NK-92 treated with Interleukin-12 subunit alpha and Interleukin-12 subunit beta, amount 100 ng/mL, for 24 hours (cell line): ENCODE results near the gene CDH5.

ENCODE experiments used
- DNase-seq: peaks from one replicate; lab custom pipeline; 2025; lab: John Stamatoyannopoulos, UW

CDH5 gene

DNA sequence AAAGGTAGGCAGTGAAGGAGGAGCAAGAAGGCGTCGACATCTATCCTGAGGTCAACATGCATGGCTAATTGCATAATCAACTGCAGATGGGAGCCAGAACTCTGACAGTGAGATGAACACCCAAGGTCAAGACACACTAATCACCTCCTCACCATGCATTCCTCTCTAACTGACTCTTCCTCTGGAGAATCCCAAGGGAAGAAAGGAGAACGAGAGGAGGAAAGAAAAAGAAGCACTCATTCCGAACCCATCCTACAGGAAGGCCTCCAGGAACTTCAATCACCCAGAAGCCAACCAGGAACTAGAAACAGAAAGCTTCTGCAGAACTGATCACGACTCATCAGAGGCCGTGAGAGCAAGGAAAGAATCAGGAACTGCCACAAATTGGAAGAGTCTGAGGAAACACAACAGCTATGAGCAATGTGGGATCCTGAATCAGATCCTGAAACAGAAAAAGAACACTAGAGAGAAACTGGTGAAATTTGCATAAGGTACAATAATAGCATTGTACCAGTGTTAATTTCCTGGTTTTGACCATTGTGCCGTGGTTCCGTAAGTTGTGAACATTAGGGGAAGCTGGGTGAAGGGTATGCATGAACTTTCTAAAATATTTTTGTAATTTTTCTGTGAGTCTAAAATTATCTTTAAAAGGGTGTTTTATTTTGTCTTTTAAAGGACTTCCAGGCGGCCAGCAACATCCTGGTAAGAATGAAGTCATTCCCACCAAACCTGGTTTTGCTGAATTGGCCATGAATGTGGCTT lies 50.6 kb downstream of the CDH5 start:
- no peak for DNase-seq

DNA sequence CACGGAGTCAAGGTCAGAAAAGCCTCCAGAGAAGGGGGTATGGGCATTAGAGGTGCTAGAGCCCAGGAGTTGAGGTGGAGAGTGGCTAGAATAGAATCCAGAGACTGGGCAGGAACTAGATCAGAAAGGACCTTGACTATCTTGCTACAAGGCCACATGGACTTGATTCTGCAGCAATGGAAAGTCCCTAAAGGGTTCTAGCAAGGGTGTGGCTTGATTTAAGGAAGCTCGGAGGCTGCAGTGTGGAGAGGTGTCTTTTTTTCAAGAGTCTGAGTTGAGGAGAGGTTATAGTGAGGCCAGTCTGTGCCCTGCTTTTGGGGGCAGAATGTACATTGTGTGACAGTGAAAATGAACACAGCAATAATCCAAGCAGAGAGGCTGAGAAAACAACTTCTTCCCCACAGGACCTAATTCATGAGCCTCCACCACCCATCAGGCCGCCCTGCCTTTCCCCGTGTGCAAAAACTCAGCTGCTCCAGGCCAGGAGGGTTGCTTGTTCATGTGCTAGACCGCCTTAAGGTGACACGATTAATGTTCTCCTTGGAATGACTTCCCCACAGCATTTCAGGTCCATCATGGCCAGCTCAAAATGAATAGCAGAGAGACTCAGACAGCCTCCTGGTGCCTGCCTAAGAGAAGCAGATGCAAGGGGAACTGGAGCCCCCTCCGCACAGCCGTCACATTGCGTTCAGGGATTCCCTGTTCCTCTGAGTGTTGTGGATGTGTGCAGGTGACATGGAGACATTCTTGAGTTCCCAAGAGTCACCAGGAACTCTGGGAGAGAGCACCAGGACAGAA lies 51.9 kb downstream of the CDH5 start:
- no peak for DNase-seq

DNA sequence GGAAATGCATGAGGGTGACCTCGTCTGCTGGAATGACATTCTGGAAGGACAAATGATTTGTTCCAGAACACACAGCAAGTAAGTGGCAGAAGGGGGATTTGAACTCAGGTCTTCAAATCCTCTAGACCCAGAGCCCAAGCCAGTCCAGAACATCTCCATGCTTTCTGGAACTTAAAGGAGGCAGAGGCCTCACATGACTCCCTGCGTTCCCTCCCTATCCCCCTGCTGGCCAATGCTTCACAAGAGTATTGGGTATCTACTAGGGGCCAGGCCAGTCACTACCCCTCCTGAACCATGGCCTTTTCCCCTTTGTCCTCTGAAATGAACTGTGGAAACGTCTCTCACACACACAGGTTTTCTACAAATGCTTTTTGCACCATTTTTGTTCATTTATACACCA lies 53.0 kb downstream of the CDH5 start:
- DNase-seq: no peak

DNA sequence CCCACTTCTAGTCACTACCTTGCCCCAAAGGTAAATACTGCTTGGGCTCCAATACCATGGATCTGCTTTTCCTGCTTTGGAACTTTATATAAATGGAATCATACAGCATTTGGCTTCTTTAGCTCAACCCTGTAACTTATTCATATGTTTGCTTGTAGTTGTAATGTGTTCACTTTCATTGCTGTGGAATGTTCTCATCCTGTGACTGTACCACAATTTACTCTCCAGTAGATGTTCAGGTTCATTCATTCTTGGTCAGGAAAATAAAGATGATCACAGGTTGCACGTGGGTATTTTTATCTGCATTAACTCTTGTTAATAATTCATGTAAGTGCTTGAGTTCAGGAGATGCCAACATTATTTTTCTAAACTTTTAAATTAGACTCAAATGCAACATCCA lies 53.9 kb downstream of the CDH5 start:
- no peak for DNase-seq

DNA sequence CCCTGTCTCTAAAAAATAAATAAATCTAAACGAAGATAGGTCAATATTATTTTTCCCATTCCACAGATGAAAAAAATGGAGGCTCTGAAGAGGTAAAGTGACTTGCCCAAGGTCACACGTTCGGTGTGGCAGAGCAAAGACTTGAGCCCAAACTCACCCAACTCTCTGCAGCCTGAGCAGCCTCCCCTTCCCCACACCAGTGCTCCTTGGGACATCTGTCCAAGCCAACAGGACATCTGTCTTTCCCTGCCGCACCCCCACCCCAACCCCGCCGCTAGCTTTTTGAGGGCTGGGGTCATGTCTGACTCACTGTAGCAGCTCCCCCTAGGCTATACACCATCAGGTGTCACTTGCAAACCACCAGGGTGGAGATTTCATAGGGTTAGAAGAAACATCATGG lies 55.4 kb downstream of the CDH5 start:
- DNase-seq: no peak

DNA sequence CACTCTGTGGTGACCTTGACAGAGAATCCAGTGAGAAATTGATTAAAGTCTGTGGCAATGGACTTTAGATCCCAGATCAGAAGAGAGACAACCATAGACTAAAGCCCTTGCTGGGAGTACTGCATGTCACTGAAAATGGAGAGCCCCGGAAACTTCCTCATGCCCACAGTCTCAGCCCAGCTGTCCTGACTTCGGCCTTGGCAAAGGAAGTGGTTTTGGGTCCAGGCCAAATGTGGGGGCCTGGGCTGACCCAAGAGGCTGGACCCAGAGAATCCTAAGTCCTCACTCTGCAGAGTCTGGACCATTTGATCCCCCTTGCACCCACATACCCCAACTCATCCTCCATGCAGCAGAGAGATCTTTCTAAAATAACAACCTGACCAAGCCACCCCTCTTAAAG lies 55.9 kb downstream of the CDH5 start:
- DNase-seq: no peak

DNA sequence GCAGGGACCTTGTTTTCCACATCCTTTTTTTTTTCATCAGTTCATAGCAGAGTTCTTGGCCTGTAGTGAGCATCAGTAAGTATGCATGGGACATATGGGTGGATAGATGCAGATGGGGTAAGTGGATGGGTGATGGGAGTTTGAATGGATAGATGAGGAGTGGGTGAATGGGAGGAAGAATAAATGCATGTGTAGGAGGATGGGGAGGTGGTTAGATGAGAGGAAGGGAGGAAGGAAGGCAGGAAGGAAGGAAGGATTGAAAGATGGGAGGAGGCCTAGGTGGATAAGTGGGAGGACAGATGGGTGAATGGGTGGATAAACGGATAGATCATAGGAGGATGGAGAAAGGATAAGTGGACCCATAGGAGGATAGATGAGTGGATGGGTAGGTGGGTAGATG lies 56.7 kb downstream of the CDH5 start:
- no peak for DNase-seq

DNA sequence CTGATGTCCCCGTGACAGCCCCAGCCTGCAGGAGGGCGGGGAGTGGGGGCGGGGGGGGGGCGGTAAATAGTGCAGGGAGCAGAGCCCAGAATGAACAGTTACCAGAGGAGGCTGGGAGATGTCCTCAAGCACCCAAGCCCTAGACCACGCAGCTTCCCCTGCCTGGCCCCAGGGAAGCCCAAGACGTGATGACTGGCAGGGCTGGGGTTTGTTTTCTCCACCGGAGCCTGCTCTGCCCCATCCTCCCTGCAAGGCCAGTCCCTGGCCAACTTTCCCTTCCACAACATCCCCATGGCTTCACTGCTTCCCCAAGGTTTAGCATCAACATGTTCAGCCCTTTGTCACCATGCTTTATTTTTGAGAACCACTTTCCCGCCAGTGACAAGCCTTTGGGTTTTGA lies 59.2 kb downstream of the CDH5 start:
- no peak for DNase-seq

DNA sequence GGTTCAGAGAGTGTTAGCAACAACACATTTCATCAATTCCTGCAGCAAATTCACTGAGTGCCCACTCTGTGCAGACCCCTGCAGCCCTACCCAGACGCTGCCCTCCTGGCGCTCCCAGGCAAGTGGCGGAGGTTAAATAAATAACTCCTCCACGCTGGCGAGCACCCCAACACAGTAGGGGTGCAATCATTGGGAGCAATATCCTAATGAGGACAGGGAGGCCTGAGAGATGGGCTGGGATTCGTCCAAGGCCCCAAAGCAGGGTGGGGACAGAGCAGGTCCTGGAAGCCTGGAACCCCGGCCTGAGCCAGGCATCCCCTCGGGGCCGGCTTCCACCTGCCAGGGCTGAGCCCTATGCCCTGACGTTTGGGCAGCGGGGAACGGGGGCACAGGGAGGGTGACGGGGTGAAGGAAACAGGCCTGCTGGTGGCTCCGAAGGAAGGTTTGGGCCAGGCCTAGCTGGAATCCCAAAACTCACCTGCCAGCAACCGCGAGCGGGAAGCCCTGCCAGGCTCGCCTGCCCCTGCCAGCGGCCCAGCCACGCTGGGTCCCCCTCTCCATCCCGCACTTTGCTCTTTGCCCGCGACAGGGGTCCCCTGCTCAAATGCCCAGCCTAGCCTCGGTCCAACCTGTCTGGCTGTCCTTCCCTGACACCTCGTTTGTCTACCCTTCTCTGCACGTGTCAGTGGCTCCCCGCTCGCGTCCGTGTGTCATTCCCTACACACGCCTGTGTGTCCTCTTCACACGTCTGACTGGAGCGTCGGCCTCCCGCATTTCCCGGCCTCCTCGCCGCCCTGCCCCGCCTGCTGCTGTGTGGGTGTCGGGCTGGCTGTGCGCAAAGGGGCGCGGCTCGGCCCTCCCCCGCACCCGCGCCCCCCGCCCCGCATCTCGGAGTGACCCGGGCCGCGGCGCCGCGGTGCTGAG lies 59.9 kb downstream of the CDH5 start:
- no peak for DNase-seq

DNA sequence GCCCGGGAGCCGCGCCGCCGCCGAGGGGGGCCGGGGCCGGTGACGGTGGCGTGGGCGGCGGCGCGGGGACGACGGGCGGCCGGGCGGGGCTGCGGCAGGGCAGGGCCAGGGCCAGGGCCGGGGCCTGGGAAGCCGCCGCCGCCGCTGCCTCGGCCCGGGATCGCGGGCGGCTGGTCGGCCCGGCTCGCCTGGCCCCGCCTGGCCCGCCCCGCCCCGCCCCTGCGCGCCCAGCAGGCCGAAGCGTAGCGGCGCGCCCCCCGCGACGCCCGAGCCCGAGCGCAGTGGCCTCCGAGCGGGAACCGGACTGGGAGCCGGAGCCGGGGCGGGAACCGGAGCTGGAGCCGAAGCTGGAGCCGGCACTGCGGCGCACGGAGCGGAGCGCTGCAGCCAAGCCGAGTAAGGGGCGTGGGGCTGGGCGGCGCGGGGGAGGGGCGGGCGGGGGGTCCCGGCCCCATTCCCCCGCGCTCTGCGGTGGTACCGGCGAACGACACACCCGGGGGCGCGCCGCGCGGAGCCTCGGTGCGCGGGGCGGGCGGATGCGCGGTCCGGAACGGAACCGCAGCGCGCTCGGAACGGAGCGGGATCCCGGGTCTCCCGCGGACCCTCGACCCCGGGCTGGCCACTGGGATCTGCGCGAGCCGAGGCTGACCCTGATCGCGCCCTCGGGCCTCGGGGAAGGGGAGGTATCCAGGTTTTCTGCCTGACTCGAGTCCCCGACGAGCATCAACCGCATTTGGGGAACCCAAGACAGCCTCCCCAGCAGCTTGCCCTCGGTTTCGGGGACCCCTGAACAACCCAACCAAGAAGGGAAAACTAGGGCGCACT lies 60.8 kb downstream of the CDH5 start, which contains the start of gene BEAN1:
Gene BEAN1 (plus strand): TSS at position 260 of the 825 bp plus-strand sequence. CDS start 10,382 bp downstream, outside the sequence.
- DNase-seq: no peak

DNA sequence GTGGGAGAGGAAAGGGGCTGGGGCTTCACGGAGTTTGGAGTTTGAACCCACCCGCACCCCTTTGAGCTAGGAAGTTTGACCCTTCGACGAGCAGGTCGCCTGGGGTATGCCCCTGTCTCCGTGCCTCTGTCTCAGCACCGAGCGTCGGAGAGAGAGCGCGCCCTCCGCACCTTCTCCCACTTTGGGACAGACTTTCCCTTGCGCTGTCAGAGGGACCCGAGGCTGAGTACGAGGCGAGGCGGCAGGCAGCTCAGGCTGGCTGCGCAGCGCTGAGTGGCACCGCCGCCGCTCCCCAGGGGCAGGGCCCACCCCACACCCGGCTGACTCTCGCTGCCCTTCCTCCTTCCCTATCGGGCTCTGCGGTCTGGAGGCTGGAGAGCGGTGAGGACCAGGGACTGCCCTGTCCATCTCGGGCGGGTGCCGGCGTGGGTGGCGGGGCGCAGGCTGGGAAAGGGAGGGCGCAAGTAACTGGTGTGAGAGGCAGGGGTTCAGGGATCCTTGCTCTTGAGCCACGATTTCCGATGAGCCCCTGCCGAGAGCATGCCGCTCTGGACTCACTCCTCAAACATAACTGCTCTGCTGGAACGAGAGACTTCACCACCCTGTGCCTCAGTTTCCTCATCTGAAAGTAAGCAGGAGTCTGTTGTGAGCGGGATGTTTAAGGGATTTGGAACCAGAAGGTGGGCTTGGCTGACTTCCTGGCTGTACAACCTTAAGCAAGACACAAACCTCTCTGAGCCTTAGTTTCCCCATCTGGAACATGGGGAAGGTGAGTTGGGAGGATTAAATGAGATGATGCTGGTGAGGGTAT lies 61.6 kb downstream of the CDH5 start:
- DNase-seq: no peak

DNA sequence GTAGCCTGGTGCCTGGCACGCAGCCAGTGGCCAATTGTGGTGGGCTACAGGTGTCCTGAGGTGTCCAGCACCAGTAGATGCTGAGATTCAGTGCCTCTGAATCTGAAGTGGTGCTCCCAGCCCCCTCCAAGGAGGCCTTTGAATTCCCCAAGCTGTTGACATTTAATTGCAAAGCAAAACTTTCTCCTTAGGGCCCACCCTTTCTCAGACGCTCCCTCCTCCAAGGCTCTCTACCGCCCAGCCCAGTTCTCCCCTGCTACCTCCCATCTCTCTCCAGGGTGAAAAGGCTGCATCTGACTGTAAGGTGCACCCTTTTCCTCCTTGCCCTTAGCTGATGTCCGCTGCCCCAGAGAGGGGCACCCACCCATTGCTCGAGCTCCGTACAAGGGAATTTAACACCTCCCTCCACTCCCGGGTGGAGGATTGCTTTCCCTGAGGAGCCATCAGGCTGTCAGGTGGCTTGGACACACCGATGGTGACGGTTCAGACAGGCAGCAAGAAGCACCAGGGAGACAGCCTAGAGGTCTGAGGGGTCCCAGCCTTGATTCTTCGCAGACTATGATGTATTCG lies 62.3 kb downstream of the CDH5 start:
- DNase-seq: no peak

DNA sequence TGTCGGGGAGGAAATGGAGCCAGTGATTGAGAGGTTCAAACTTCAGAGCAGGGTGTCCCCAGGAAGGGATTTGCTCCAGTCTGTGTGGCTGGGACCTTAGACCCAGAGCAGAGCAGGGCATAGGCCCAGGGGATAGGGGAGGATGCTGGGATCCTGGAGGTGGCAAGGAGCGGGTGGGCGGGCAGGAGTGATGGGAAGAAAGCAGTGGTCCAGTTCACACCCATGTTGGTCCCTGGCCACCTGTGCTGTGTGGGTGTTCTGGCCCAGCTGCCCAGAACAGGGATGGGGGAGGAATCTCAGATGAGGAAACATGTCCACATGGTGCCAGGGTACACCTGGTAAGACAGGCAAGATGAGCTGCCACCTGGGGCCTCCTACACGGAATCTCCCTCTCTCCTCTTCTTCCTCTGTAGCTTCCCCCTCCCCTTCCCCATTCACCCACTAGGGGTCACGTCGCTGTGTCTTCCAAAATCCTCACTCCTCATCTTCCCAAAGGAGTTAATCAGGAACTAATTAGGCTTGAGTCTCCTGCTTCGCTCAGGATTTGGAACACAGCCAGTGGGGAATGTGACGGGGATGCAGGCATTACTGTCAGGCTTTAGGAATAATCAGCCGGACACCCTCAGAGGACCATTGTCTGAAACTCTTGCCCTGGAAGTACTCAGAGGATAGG lies 62.9 kb downstream of the CDH5 start:
- DNase-seq: no peak

DNA sequence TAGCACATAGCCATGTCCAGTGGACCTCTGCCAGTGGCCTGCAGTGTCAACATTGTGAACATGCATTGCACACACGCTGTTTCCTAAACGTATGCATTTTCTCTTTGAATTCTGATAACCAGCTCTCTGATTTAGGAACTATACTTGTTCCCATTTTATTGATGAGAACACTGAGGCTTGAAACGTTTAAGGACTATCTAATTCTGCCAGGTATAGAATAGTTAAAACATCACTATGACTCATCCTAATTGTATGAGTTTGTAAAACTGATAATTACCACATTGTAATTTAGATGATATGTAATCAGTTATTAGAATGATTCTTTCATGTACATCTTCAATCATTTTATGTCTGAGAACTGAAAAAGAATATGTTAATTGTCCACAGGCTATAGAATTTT lies 63.7 kb downstream of the CDH5 start:
- DNase-seq: no peak

DNA sequence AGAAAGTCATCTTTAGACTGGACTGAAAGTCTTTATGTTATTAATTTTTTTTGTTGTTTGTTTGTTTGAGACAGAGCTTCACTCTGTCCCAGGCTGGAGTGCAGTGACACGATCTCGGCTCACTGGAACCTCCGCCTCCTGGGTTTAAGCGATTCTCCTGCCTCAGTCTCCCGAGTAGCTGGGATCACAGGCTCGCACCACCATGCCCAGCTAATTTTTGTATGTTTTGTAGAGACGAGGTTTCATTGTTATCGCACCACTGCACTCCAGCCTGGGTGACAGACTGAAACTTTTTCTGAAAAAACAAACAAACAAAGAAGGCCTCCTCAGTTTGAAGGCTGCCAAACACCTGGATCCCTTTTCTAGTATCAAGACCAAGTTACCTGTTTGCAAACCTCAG lies 65.3 kb downstream of the CDH5 start:
- DNase-seq: no peak

DNA sequence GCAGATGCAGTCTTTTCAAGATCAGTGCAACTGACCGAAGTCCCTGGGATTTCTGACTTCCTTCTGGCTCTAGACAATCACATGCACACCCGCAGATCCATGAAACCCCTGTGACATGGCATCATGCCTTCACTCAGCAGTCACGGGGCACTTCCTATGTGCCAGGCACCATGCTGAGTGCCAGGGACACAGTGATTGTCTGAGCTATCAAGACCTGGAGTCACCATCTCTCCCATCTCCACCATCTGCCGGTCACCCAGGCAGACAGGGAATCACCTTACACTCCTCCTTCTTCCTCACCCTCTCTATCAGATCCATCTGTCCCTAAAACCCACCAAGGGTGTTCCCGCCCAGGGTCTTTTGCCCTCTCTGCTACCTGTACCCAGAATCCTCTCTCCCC lies 65.9 kb downstream of the CDH5 start:
- no peak for DNase-seq

DNA sequence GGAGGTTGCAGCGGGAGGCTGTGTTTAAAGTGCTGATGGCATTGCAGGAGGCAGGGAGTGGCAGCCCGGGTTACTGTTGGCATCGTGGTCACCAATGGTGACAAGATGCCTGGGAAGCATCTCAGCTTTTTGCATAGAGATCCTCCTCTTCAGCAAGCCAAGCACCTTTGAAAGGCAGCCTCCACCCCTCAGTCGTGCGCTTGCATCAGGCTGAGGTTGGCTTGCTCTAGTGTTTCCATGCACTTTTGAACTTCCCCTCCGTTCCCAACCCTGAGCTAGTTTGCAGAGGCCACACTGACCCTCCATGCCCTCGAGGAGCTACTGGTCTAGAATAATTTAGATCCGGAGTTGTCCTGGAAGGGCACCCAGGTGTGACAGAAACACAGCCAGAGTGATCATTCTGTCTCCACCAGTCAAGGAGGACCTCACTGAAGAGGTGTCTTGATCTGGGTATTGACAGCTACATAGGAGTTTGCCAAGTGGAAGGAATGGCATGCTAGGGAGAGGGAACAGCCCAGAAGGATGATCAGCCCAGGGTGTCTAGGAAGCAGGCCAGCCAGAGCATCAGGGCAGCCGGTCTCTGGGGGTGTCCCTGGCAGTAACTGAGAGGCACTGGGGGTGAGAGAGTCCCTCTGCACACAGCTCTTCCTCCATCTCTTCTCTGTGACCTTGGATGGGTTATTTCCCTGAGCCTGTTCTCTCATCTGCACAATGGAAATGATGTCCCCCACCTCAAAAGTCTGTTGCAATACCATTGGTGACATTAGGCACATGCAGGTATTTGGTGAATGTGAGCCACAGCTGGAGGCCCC lies 68.3 kb downstream of the CDH5 start:
- DNase-seq: no peak

DNA sequence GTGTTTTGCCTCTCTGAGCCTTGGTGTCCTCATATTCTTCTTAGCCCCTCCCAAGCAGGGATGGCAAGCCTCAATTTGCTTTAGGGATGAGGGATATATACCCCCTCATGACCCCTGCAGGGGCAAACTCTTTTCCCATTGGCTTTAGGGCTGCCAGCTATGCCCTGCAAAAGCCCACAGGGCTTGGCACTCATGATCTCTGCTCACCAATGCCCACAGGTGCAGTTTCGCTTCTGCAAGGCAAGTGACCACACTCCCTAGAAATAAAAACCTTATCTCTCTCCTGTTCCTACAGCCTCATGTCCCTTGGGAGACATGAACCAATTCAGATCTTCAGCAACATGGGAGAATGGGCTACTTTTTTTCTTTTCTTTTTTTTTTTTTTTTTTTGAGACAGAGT lies 69.4 kb downstream of the CDH5 start:
- DNase-seq: no peak

DNA sequence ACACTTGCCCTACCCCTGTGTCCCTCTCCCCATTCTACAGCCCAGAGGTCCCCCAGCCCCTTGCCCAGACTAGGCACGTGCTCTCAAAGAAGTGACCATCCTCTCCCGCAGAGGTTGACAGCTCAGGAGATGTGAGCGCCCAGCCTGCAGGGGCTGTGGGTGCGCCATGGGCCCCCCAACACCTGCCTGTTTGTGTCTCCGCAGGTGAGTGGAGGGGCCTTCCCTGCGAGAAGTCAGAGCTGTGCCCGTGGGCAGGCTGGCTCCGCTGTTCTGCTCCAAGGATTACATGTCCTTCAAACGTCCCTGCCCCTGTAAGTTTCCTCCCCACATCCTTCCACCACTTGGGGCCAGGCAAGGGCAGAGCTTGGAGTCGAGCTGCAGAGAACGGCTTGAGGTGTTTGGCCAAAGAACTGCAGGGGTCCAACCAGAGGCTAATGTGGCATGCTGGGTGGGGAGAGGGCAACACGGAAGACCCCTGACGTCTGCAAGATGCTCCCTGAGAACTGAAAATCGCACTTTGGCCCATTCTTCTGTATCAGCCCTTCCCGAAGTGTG lies 71.0 kb downstream of the CDH5 start:
- DNase-seq: no peak
